Measurements from ENCODE around the gene LRRC7.
"Not testable (repeated sequence)": the region's sequence is repeated elsewhere in the genome, so short reads cannot be mapped to it uniquely, and the experiment has no call there.

Gene LRRC7

DNA sequence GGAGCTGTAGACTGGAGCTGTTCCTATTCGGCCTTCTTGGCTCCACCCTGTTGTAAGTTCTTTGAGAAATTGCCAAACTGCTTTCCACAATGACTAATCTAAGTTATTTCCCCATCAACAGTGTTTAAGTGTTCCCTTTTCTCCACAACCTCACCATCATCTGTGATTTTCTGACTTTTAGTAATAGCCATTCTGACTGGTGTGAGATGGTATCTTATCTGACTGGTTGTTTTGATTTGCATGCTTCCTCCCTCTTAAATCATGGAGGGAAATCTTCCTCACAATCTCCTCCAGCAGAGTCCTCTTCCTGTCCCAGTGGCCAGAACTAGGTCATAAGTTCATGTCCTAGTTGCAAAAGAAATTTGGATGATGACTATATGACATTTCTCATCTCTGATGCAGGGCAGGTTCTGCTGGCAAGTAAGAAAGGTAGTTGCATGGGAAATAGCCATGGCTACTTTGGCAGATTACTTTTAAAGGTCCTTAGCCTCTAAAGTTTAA lies 343.6 kb downstream of the LRRC7 start:
- DNase-seq: no peak

- DNase-seq: no peak
These were observed 346.3 kb downstream of the LRRC7 start for GRCh38 chr1:69913977-69914376.

GRCh38 chr1:69914976-69915765 lies 347.4 kb downstream of the LRRC7 start:
- DNase-seq: no peak

GRCh38 chr1:69919129-69919921 lies 351.6 kb downstream of the LRRC7 start:
- DNase-seq: no peak

DNA sequence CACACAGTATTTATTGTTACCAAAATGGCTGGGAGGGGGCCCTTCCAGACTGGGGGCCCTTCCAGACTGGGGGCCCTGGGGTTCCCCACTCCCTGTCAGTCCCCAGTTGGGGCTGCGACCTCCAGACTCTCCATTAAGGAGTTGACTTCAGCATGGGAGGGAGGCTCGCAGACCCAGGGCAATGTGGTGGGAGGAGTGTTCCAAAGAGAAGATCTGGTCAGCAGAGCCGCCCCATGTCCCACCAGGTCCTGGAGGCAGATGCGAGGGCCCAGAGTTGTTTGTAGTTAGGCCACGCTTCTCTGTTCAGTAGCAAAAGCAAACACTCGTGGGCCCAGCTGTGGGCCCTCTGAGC lies 352.2 kb downstream of the LRRC7 start:
- DNase-seq: no peak

- no peak for DNase-seq
These were observed 352.7 kb downstream of the LRRC7 start for GRCh38 chr1:69920426-69920825.

DNA sequence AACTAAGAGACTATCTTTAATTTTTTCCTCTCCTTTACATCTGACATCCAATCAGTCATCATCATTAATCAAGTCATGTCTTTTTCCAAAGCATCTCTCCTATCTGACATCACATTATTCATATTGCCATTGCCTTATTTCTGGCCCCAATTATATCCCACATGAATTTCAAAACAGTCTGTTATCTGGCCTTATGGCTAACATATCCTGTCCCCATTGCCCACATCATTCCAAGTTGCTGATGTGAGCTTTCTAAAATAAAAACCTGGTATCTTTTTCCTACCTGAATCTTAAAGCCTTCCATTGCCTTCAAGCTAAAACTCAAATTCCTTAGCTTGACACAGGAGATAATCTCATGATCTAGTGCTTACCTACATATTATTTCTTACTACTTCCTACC lies 353.8 kb downstream of the LRRC7 start:
- no peak for DNase-seq

DNA sequence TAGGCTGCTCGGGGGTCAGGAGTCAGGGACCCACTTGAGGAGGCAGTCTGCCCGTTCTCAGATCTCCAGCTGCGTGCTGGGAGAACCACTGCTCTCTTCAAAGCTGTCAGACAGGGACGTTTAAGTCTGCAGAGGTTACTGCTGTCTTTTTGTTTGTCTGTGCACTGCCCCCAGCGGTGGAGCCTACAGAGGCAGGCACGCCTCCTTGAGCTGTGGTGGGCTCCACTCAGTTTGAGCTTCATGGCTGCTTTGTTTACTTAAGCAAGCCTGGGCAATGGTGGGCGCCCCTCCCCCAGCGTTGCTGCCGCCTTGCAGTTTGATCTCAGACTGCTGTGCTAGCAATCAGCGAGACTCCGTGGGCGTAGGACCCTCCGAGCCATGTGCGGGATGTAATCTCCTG lies 360.5 kb downstream of the LRRC7 start:
- DNase-seq: not testable (repeated sequence)

GRCh38 chr1:69929308-69930057 lies 361.8 kb downstream of the LRRC7 start:
- no peak for DNase-seq

DNA sequence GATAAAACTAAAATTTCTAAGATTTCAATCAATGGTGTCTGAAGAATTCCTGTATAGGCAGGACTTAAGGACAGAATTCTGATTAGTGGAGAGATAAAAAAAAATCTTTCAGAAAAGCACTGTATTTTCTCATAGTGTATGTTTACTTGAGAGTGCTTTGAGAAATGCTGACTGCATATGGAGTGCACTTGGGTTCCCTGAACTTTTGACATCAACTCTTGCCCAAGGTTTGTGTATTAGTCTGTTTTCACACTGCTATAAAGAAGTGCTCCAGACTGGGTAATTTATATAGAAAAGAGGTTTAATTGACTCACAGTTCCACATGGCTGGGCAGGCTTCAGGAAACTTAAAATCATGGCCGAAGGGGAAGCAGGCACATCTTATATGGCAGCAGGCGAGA lies 362.7 kb downstream of the LRRC7 start:
- DNase-seq: no peak

DNA sequence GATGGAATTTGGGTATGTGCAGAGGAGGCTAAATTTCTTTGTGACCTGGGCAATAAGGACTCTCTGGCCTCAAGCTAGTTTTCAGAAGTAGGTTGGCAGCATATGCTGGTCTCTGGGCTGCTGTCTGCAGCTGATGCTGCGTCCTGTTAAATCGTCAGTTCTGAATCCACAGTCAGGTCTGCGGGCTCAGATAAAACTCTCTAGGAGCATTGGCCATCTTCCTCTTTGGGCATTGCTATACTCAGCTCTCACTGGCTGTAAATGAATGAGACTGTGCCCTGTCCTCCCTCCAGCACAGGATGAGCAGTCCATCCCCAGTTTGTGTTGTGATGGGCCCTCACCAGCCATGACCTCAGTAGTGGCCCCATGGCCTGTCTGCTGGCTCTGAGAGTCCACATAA lies 365.0 kb downstream of the LRRC7 start:
- no peak for DNase-seq

DNA sequence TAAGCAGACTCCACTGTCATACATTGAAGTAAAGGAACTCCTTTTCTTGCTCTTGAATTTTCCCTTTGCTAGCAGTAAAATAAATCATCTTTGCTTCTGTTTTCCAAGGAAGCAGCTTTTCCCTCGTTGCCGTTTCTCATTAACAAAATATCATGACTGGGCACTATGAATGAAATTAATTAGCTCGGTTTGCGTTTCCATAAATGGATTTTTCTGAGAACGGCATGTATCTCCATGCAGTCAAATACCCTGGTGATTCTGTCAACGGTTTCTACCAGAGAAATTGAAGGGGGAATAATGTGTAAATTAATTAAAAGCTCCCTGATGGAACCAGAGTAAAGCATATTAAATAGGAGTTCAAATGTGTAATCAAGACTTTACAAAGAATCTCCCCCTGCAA lies 372.5 kb downstream of the LRRC7 start:
- no peak for DNase-seq

DNA sequence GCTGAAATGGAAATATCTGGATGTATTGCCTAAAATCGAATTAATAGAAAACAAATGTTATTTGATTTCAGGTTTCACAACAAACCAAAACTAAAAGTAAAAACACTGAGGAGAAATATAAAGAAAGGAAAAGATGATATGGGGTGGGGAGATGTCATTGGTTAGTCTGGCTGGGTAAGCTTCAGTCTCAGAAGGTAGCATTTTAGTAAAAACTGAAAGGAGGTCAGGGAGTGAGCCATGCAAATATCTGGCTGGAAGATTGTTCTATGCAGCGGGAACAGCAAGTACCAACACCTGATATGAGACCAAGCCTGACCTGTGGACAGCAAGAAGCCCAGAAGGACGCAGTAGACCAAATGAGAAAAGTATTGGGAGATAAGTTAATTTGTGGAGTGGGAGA lies 373.1 kb downstream of the LRRC7 start:
- DNase-seq: no peak

DNA sequence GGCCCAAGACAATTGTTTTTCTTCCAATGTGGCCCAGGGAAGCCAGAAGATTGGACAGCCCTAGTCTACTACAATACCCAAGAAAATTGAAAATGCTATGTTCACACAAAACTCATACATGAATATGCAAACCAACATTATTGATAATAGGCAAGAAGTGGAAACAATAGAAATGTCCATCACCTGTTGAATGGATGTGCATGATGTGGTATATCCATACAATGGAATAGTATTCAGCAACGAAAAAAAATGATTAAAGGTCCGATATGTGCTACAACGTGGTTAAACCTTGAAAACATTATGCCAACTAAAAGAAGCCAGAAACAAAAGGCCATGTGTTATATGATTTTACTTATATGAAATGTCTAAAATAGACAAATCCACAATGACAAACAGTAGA lies 375.3 kb downstream of the LRRC7 start:
- no peak for DNase-seq

DNA sequence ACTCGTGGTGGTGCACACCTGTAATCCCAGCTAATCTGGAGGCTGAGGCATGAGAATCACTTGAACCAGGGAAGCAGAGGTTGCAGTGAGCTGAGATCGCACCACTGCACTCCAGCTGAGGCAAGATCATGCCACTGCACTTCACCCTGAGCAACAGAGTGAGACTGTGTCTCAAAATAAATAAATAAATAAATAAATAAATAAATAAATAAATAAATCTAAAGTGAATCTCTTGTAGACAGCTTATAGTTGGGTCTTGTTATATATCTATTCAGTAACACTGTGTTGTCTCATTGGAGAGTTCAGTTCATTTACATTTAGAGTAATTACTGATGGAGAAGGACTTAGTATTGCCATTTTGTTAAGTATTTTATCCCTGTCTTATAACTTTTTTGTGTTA lies 379.2 kb downstream of the LRRC7 start:
- no peak for DNase-seq

GRCh38 chr1:69947837-69948236 lies 380.1 kb downstream of the LRRC7 start:
- no peak for DNase-seq

DNA sequence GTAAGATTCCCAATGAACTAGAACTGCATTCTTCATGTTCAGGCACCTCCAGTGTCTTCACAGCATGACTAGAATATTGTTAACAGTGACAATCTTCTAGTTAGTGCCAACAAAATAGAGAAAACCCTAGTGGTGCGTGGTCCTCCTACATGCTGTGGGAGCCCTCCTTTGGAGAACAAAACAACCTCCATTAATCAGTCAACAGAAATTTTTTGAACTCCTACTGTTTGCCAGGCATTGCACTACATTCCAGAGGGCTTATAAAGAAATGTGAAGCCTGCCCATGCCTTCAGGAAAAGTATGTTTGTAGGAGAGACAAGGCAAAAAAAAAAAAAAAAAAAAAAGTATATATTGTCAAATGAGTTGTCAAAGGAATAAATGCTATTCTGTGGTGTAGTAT lies 385.0 kb downstream of the LRRC7 start:
- no peak for DNase-seq

GRCh38 chr1:69962452-69962851 lies 394.7 kb downstream of the LRRC7 start:
- DNase-seq: not testable (repeated sequence)

GRCh38 chr1:69967245-69967766 lies 399.6 kb downstream of the LRRC7 start:
- DNase-seq: no peak

DNA sequence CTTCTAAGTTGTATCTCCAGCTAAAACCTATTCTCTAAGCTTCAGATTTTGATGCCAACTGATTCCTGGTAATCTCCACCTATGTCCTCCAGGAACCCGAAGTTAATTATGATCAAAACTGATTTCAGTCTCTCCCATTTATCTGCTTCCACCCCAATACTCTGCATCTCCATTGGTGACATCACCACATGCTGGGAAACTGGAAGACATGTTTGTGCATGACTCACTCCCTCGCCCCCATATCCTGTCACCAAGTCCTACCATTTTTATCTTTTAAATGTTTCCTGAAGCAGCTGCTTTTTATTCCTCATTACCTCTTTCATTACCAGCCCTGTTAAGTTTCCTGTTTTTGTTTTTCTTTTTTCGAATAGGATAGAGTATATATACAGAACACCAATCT lies 409.2 kb downstream of the LRRC7 start:
- no peak for DNase-seq

GRCh38 chr1:69982992-69983391 lies 415.3 kb downstream of the LRRC7 start:
- DNase-seq: no peak

GRCh38 chr1:69985376-69985775 lies 417.7 kb downstream of the LRRC7 start:
- no peak for DNase-seq

- no peak for DNase-seq
These were observed 418.2 kb downstream of the LRRC7 start for GRCh38 chr1:69985901-69986439.

Data from T-helper 9 cell (primary cell).